HG03442 (cell line): Measurements from ENCODE around the gene SLC9A2.

Experiments used
- ATAC-seq: cut with Tn5 transposase; IDR thresholded peaks from one replicate; pipeline ENCODE4 v1.9.1; 2021; ENCODE audit warnings: mild to moderate bottlenecking, moderate library complexity; ENCODE audit not compliant: unreplicated experiment

SLC9A2 gene, protein sequence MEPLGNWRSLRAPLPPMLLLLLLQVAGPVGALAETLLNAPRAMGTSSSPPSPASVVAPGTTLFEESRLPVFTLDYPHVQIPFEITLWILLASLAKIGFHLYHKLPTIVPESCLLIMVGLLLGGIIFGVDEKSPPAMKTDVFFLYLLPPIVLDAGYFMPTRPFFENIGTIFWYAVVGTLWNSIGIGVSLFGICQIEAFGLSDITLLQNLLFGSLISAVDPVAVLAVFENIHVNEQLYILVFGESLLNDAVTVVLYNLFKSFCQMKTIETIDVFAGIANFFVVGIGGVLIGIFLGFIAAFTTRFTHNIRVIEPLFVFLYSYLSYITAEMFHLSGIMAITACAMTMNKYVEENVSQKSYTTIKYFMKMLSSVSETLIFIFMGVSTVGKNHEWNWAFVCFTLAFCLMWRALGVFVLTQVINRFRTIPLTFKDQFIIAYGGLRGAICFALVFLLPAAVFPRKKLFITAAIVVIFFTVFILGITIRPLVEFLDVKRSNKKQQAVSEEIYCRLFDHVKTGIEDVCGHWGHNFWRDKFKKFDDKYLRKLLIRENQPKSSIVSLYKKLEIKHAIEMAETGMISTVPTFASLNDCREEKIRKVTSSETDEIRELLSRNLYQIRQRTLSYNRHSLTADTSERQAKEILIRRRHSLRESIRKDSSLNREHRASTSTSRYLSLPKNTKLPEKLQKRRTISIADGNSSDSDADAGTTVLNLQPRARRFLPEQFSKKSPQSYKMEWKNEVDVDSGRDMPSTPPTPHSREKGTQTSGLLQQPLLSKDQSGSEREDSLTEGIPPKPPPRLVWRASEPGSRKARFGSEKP

DNA sequence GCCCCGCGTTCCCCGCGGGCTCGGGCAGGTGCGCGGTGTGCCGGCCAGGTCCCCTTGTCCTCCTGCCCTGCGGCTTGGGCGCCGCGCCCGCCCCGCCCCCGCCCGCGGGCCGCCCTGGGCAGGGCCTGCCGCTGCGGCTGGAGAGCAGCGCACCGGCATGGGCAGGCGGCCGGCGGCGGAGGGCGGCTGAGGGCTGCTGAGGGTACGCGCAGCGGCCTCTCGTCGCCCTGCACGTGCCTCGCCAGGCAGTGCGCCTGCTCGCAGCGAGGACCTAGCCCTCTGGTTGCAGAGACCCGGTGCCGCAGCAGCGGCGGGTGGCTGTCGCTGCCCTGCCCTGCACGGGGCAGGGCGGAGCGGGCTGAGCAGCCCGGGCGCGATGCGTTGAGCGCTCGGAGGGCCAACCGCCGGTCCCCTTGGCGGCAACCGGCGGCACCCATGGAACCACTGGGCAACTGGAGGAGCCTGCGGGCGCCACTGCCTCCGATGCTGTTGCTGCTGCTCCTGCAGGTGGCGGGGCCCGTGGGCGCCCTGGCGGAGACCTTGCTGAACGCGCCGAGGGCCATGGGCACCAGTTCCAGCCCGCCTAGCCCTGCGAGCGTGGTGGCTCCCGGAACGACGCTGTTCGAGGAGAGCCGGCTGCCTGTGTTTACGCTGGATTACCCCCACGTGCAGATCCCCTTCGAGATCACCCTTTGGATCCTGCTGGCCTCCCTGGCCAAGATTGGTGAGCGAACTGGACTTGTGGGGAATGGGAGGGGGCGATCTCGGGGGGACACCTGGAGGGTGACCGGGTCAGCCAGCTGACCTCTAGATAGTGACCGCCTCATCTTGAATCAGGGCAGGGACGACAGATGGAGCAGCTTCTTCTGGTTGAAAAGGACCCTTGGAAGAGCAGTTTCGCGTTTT, at the start of gene SLC9A2:
SLC9A2 (plus strand) TSS at position 140 of the 906 bp plus-strand sequence; CDS start at position 436, 296 bp downstream.
- ATAC-seq, result no peak

DNA sequence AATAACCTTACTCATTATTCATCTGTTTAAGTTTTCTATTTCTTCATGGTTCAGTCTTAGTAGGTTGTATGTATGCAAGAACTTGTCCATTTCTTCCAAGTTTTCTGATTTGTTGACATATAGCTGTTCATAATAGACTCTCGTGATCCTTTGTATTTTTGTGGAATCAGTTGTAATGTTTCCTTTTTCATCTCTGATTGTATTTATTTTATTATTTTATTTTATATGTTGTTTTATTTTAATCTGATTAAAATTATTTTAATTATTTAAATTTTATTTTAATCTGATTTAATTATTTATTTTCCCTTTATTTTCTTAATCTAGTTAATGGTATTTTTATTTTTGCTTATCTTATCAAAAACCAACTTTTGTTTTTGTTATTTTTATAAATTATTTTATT, 43.5 kb upstream of the SLC9A2 start:
- no peak for ATAC-seq

DNA sequence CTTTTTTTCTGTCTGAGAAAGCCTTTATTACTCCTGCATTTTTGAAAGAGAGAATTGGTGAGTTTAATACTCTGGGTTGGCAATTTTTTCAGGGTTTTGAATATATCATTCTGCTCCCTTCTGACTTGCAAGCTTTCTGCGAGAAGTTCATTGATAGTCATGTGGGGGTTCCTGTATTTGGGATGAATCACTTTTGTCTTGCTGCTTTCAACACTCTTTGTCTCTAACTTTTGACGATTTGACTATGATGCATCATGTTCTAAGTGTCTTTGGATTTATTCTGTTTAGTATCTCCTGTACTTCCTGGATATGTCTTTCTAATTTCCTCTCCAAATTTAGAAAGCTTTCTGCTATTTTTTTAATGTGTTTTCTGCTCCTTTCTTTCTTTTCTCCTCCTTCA, 41.0 kb upstream of the SLC9A2 start:
- no peak for ATAC-seq

DNA sequence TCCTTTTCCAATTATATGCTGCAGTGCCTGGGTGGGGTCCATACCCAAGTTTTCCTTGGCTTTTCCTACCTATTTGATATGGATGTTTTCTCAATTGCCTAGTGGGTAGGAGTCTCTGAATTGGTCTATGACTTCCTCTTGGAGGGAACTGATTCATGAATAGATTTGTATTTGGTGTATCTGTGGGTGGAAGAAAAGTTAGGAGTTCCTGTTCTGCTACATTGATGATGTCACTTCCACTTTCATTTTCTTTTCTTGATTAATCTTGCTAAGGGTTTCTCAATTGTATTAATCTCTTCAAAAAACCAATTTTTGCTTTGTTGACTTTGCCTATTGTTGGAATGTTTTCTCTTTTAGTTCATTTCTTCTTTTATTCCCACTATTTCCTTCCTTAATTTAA, 37.4 kb upstream of the SLC9A2 start:
- ATAC-seq, result no peak

DNA sequence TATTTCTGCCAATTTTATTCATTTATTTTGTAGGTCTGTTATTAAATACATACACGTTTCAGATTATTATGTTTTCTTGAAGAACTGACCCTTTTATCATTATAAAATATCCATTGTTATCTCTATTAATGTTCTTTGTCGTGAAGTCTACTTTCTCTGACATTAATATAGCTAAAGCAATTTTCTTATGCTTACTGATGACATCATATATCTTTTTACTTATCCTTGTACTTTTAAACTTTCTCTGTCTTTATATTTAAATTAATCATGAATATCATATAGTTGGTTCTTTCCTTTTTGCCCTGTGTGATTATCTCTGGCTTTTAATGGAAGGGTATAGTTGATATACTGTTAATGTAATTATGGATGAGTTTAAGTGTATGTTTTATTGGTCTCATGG, 36.5 kb upstream of the SLC9A2 start:
- ATAC-seq, result no peak

DNA sequence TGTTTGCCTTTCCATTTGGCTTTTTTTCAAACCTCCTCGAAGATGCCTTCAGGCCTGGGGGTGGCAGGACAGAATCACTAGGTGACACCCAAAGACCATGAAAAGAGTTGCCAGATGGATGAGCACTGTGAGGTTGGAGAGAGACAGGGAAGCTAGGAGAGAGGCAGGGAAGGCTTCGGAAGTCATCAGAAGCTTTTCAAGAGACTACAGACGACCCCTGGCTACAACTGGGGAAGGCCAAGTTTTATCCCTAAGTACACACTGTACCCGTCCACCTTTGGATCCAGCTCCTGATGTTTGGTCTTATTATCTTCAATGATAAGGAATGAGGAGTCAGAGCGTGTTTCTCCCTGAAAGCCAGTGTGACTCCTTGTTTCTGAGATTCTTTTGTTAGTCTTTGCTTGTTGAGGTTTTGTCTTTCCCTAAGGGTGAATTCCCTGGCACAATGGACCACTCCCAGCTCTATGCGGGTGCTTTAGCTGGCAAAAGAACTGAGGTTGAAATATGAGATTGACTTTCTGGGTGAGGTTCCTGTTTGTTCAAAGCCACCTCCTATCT, 33.4 kb upstream of the SLC9A2 start:
- ATAC-seq, result no peak

DNA sequence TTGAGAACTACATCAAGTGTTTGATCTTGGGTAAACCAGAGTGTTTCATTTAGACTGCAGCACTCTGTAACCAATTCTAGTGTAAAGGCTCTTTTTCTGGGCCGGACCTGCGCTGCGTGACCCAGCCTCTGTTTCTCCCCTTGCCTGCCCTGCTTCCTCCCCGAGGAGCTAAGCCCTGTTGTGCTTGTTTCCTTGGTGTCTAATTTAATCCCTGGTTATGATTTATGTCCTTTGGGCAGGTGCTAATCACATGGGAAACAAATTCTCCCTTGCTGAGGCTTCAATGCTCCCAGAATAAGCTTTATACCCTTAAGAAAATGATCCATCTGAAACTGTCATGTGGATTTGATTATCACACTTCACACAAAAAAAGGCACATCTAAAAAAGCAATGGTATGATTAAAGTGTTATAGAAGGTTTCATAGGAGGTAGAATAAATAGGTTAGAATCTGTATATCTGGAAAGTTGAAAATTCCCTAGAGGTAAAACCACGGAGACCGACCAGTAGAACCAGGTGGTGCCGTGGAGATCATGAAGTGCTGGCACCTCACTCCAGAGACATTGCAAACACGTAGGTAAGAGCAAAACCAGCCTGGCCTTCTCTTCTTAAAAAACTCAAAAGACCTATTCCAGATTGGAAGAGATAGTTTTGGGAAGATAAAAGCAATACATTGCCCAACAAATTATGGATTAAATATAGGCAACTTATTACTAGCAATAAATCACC, 31.0 kb upstream of the SLC9A2 start:
- no peak for ATAC-seq

DNA sequence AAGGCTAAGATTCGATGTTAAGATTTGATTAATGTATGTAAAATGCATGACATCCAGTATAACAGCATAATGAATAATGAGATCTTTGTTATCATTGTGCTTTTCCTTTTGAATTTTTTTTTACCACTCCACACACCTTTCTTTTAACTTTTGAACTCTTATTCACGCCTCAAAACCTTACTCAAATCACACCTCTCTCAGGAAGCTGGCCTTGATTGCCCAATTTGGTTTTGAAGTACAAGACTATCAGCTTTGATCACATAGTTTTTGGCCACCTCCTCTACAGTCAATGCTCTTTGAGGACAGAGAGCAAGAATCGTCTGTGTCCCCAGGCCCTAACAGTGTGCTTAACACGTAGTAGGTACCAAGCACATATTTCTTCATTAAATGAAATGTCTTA, 29.9 kb upstream of the SLC9A2 start:
- no peak for ATAC-seq

DNA sequence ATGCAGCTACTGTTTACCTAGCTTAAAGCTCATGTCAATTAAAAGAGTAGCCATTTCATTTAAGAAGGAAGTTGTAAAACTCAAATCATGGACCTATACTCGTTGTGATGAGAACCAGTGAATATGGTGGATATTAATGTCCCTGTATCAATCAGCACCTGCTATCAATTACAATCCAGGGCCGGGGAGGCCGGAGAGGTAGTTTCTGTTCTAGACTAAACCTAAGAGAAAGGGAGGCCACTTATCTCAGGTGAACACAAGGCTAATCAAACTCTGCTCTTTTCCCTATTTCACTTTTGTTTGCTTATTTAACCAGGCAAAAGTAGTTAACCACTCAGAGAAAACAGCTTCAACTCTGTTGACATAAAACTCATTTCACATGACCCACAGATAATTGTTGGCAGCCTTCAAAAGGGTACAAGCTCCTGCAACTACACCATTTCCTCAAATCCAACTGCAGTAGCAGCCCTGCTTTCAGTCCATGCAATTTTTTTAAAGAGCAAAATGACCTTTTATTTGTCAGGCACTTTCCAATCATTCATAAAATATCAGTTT, 27.8 kb upstream of the SLC9A2 start:
- ATAC-seq, result no peak

DNA sequence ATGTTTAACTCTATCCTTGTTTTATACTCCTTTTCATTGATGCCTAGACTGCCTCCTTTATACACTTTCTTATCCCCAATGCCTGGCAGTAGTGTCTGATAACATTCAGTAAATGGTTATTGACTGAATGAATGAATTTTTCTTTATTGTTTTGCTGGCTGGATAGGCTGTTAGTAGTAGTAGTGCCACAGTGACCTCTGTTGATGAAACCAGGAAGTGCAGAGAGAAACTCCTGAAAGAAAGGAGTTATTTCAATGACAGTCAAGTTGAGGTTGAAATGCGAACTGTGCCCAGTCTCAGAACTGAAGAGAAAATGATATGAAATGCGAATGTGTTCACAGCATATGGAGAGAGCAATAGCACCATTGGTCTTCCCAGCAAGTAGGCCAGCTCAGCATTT, 26.8 kb upstream of the SLC9A2 start:
- ATAC-seq, result no peak

DNA sequence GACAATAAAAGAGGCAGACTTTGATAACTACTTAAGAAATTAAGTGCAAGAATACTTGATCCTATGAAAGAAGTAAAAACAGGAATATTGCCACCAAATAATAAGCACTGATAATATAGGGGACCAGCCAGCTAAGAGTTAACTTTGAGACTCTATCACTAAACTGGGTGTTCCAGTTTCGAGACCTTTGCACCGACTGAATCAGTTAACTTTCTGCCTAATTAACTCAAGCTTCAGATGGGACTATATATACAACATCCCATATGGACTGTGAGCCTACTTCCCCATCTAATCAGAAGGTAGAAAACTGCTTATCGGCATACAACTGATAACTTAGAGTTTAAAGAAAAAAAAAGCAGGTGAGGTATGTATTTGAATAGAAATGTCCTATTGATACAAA, 25.8 kb upstream of the SLC9A2 start:
- no peak for ATAC-seq

DNA sequence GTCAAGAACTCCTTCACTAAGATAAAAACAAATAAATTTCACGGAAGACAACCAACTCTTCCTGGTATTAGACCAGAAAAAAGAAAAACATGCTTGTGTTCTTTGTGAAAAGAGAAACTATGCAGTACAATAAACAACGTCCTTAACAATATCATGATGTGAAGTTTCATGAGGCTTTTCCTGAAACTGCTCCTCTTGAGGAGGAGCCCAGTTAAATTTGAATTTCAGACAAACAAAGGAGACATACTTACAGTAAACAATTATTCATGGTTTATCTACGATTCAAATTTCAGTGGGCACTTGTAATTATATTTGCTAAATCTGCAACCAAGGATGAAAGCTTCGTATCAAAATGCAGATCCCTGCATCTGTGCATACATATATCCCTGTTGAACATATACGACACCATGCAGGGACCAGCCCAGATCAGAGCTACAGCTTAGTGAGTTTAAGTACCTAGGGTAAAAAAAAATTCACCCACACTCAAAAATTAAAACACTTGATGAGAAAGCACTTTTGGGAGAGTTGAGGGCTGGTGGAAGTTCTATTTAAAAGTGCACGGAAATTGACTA, 24.8 kb upstream of the SLC9A2 start:
- no peak for ATAC-seq

DNA sequence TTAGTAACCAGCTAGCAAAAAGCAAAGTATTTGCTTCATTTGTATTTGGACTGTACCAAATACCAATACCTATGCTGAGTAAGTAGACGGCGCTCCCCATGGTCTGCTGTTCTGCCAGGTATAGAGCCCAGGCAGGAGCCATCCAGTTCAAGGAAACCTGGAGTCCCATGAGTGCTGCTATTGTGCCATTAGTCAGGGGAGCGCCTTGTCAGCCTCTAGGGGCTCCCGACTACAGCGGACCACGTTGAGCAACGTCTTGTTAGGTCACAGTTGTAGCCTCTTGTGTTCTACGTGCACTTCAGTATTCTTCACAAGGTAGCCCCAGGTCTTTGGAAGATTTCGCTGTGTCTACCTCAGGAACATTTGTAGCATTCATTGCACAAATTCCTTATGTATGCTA, 21.6 kb upstream of the SLC9A2 start:
- ATAC-seq, result no peak

DNA sequence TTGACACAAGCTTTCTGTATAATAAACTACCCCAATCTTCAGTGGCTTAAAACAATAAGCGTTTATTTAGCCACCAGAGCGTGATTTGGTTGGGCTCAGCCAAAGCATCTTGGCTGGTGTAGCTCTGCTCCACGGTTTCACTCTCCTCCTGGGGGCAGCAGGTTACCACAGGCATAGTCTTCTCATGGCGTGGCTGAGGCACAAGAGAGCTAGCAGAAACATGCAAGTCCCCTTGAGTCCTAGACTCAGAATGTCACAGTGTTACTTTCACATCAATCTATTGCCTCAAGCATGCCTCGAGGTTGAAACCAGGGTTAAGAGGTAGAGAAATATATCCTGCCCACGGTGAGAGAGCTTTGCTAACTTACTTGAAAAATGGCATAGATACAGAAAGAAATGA, 19.9 kb upstream of the SLC9A2 start:
- ATAC-seq, result no peak

DNA sequence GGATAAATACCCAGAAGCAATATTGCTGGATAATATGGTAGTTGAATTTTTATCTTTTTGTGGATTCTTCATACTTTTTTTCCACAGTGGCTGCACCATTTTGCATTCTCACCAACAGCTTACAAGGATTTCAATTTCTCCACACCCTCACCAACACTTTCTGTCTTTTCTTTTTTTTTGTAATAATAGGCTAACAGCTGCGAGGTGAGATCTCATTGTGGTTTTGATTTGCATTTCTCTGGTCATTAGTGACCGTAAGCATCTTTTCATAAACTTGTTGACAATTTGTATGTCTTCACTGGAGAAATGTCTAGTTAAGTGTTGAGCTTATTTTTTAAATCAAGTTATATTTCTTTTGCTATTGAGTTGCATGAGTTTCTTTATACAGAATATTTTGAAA, 17.6 kb upstream of the SLC9A2 start:
- no peak for ATAC-seq

DNA sequence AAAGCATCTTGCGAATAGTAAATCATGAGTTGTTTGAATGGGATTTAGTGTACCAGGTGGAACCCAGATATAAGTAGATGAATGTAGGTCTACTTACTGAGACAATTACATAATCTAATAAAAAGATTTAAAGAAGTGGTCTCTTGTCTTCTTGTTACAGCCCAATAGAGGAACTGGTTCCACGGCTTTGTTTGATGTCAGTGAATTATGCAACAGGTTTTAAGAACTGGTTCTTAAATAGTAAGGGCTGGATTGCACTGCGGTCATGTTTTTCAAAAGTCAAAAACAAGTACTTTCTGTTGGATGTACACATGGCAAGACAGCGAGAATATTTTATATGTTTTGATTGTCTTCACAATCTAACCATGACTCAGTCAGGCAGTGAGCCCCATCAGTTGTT, 15.4 kb upstream of the SLC9A2 start:
- ATAC-seq, result no peak

DNA sequence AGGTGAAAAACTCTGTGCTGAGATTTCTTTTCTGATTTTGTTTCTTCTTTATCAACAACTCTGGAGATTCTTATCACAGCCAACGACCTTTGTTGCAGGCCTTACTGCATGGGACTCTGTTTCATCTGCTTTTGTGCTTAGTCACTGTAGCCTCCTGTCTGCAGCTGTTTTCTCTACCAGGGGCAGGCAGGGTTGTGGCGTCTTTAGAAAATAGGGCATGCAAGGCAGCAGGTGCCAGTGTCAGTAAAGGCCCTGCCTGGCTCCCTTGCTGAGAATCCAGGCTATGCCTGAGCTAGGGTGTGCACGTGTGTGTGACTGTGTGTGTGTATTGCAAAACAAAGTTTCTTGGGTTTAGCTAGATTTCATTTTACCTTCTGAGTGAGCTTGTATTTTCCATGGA, 14.6 kb upstream of the SLC9A2 start:
- ATAC-seq, result no peak

DNA sequence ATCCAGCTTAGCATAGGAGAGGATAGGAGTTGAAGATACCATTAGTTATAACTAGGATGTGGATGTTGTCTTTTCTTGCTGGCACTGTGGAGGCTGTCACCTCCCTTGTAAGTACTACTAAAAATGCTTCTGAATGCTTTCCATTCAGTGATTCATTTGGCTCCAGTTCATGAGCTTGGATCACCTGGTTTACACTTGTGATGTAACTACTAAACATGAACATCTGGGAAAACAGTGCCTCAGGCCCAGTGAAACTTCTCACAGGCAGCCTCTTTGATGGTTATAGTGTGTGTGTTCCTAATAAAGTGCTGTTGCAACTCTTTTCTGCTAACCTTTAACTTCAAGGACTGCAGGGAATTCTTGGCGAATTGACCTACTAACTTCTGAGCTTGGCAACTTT, 13.0 kb upstream of the SLC9A2 start:
- ATAC-seq, result no peak

DNA sequence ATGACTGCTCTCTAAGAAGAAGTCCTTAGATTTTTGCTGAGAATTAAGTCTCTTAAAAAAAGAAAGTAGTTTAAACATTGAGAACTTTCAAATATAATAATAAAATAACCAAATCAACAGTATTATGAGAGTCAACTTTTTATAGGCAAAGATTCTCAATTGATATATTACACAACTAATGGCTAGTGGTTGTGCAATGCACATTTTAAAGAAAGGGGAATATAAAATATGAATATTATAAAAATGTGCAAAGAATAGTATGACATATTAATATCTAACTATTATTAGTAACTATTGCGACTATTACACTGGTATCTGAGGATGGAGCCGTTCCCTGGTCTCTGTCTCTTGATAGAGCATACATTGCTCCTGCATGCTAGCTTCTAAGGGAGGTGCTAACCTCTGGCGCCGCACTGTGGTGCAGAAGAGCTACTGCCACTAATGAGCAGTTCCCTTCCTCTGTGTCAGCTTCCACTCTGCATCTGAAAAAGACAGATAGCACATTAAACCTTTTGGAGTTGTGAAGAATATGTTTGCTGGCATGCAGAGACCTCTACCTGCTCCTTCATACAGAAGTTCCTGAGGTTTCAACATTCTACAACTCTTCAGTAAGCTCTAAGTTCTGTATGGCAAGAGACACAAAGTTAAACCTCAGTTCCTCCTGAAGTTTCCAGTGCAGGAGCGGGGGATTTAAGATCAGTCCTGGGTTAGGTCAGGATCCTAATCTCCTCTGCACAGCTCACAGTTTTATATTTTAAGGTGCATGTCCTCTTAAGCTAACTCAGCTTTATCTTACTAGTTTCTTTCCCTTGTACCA, 3.5 kb upstream of the SLC9A2 start:
- peak; percentile 88 for ATAC-seq
